H1 (cell line): ENCODE data around the gene XRN2. TPM values are rescaled to one million over a fixed set of nuclear protein-coding genes. Genes with fewer than 3 reads are reported as not detected.

Experiments used
- CTCF ChIA-PET: fragments of 300-600 bp; sonication (Branson Sonifier 250); formaldehyde crosslinking; loops from one replicate; lab custom pipeline; 2021; ENCODE audit not compliant: partially characterized antibody; lab: Charles Lee
- POLR2A ChIA-PET: fragments of 300-600 bp; sonication (Branson Sonifier 250); formaldehyde crosslinking; loops from one replicate; lab custom pipeline; 2021; ENCODE audit warnings: inconsistent platforms; ENCODE audit not compliant: partially characterized antibody; lab: Charles Lee
- DNase-seq, 2 experiments: peaks; one replicate each; pipeline versions ENCODE4 v3.0.0 to v3.0.0-alpha.2; 2010 to 2022; ENCODE audit warnings: low spot score in 2 of 2, low read depth in 1 of 2, mixed read lengths in 1 of 2
- FAIRE-seq: peaks from 2 replicates; lab custom pipeline; 2011; peaks lifted over from hg19 to GRCh38; lab: Jason Lieb, UNC
- H2AFZ ChIP-seq: 2 replicates; pipeline ENCODE4 v1.8.1; 2012; ENCODE audit warnings: low read length, inconsistent platforms
- H2AK5ac ChIP-seq: 2 replicates; pipeline ENCODE4 v1.6.1; 2013; ENCODE audit warnings: low read depth, low read length
- H2BK120ac ChIP-seq: replicated peaks from 2 replicates; pipeline ENCODE3; 2013; ENCODE audit warnings: low read depth, low read length, inconsistent platforms
- H2BK12ac ChIP-seq: 2 replicates; pipeline ENCODE4 v1.6.1; 2013; ENCODE audit warnings: low read depth, low read length
- H2BK15ac ChIP-seq: 2 replicates; pipeline ENCODE4 v1.6.1; 2013; ENCODE audit warnings: low read length
- H2BK20ac ChIP-seq: 2 replicates; pipeline ENCODE4 v1.6.1; 2013; ENCODE audit warnings: low read length
- H2BK5ac ChIP-seq: 2 replicates; pipeline ENCODE4 v1.6.1; 2013; ENCODE audit warnings: low read depth, low read length
- H3K14ac ChIP-seq: 2 replicates; pipeline ENCODE4 v1.6.1; 2013; ENCODE audit warnings: inconsistent platforms; ENCODE audit not compliant: insufficient read length
- H3K18ac ChIP-seq: 2 replicates; pipeline ENCODE4 v1.6.1; 2013; ENCODE audit warnings: low read length; ENCODE audit errors: extremely low read depth
- H3K23ac ChIP-seq: 2 replicates; pipeline ENCODE4 v1.6.1; 2013; ENCODE audit warnings: inconsistent platforms; ENCODE audit not compliant: insufficient read length
- H3K23me2 ChIP-seq: 2 replicates; pipeline ENCODE4 v1.6.1; 2013; ENCODE audit warnings: low read depth, low read length
- H3K27ac ChIP-seq: 2 replicates; pipeline ENCODE4 v1.6.1; 2011; ENCODE audit warnings: low read depth, low read length, inconsistent platforms
- H3K27me3 ChIP-seq, 4 experiments: replicated peaks in 1 of 4; 1 replicate in 1 of 4; 2 replicates in 3 of 4; pipeline versions ENCODE4 v1.6.1 to v1.8.1; 2011 to 2013; ENCODE audit warnings: low read length in 3 of 4, mild to moderate bottlenecking in 3 of 4, inconsistent platforms in 2 of 4, mixed read lengths in 2 of 4, moderate library complexity in 1 of 4; ENCODE audit not compliant: control insufficient read depth in 3 of 4, insufficient read depth in 3 of 4; ENCODE audit errors: extremely low read depth in 1 of 4
- H3K36me3 ChIP-seq, 4 experiments: 2 replicates each; pipeline versions ENCODE4 v1.6.1 to v1.8.1; 2011 to 2013; ENCODE audit warnings: mild to moderate bottlenecking in 4 of 4, low read length in 3 of 4, moderate library complexity in 2 of 4, control low read depth in 1 of 4, inconsistent platforms in 1 of 4; ENCODE audit not compliant: insufficient read depth in 4 of 4, control insufficient read depth in 2 of 4
- H3K4ac ChIP-seq: replicated peaks from 2 replicates; pipeline ENCODE3; 2013; ENCODE audit warnings: low read length, low read depth, mixed read lengths, inconsistent platforms; ENCODE audit not compliant: insufficient read length
- H3K4me1 ChIP-seq, 4 experiments: replicated peaks in 1 of 4; 1 replicate in 1 of 4; 2 replicates in 3 of 4; pipeline versions ENCODE4 v1.6.1 to v1.8.1; 2011 to 2013; ENCODE audit warnings: low read length in 3 of 4, inconsistent platforms in 2 of 4, mixed read lengths in 1 of 4; ENCODE audit not compliant: insufficient read depth in 4 of 4, control insufficient read depth in 3 of 4
- H3K4me2 ChIP-seq, 2 experiments: 2 replicates each; pipeline versions ENCODE4 v1.6.1 to v1.8.1; 2011 to 2013; ENCODE audit warnings: low read depth in 2 of 2, low read length in 2 of 2, control low read depth in 1 of 2, inconsistent platforms in 1 of 2, mild to moderate bottlenecking in 1 of 2; ENCODE audit not compliant: insufficient read depth in 1 of 2
- H3K4me3 ChIP-seq, 4 experiments: fragments of 200-600, 300-600 bp in 1 of 4; sonication (generic), shearing (Covaris generic), sonication (Bioruptor Twin) in 1 of 4; 2 replicates each; pipeline versions ENCODE4 v1.5.1 to v1.8.1; 2011 to 2016; ENCODE audit warnings: low read length in 4 of 4, low read depth in 3 of 4, control low read depth in 2 of 4, inconsistent platforms in 2 of 4, mild to moderate bottlenecking in 2 of 4, mixed read lengths in 1 of 4, moderate library complexity in 1 of 4; ENCODE audit not compliant: insufficient read depth in 2 of 4; ENCODE audit errors: extremely low read depth in 1 of 4
- H3K56ac ChIP-seq: replicated peaks from 2 replicates; pipeline ENCODE3; 2013; ENCODE audit warnings: low read depth, mild to moderate bottlenecking, mixed read lengths, low read length, inconsistent platforms; ENCODE audit not compliant: insufficient read length
- H3K79me1 ChIP-seq: 2 replicates; pipeline ENCODE4 v1.6.1; 2013; ENCODE audit warnings: low read depth, low read length, control low read depth
- H3K79me2 ChIP-seq, 2 experiments: 2 replicates each; pipeline versions ENCODE4 v1.6.1 to v1.8.1; 2012 to 2013; ENCODE audit warnings: low read length in 2 of 2, mild to moderate bottlenecking in 2 of 2, inconsistent platforms in 1 of 2; ENCODE audit not compliant: insufficient read depth in 2 of 2, control insufficient read depth in 1 of 2
- H3K9ac ChIP-seq, 4 experiments: replicated peaks in 1 of 4; 1 replicate in 1 of 4; 2 replicates in 3 of 4; pipeline versions ENCODE4 v1.6.1 to v1.8.1; 2011 to 2013; ENCODE audit warnings: low read depth in 3 of 4, low read length in 3 of 4, control low read depth in 2 of 4, mild to moderate bottlenecking in 2 of 4, moderate library complexity in 2 of 4, inconsistent platforms in 1 of 4; ENCODE audit errors: extremely low read depth in 1 of 4
- H3K9me3 ChIP-seq, 2 experiments: 2 replicates each; pipeline versions ENCODE4 v1.6.1 to v1.8.1; 2012 to 2013; ENCODE audit warnings: mild to moderate bottlenecking in 2 of 2, moderate library complexity in 2 of 2, control low read depth in 1 of 2, inconsistent platforms in 1 of 2, low read depth in 1 of 2, low read length in 1 of 2, mixed read lengths in 1 of 2; ENCODE audit not compliant: insufficient read depth in 2 of 2
- H4K20me1 ChIP-seq, 2 experiments: replicated peaks in 1 of 2; 2 replicates each; pipeline versions ENCODE3 to v1.8.1; 2011 to 2013; ENCODE audit warnings: inconsistent platforms in 2 of 2, low read length in 2 of 2, mild to moderate bottlenecking in 1 of 2; ENCODE audit not compliant: insufficient read depth in 2 of 2, control insufficient read depth in 1 of 2
- H4K5ac ChIP-seq: 2 replicates; pipeline ENCODE4 v1.6.1; 2013; ENCODE audit warnings: low read length, low read depth, mixed read lengths, inconsistent platforms; ENCODE audit not compliant: insufficient read length
- H4K8ac ChIP-seq: 2 replicates; pipeline ENCODE4 v1.8.0; 2013; ENCODE audit warnings: mild to moderate bottlenecking, moderate library complexity, low read length, inconsistent platforms; ENCODE audit not compliant: insufficient read depth; ENCODE audit errors: extremely low read depth
- H4K91ac ChIP-seq: replicated peaks from 2 replicates; pipeline ENCODE3; 2013; ENCODE audit warnings: low read length, mixed read lengths, inconsistent platforms; ENCODE audit not compliant: insufficient read length
- BACH1 ChIP-seq: IDR thresholded peaks from 2 replicates; pipeline ENCODE4 v1.6.1; 2012; ENCODE audit warnings: low read length, improper control_type of control experiment
- CTBP2 ChIP-seq: IDR thresholded peaks from 2 replicates; pipeline ENCODE4 v1.7.0; 2011; ENCODE audit warnings: borderline replicate concordance, mild to moderate bottlenecking, moderate library complexity, mixed read lengths, low read length; ENCODE audit not compliant: insufficient read depth, insufficient read length
- FOSL1 ChIP-seq: IDR thresholded peaks from 2 replicates; pipeline ENCODE4 v1.6.1; 2011; ENCODE audit warnings: mild to moderate bottlenecking, low read depth, low read length, moderate library complexity; ENCODE audit not compliant: insufficient read depth
- GABPA ChIP-seq: IDR thresholded peaks from 2 replicates; pipeline ENCODE4 v1.6.1; 2011; ENCODE audit warnings: mild to moderate bottlenecking, low read length, moderate library complexity, borderline replicate concordance; ENCODE audit not compliant: insufficient read depth
- JUN ChIP-seq: IDR thresholded peaks from 2 replicates; pipeline ENCODE4 v1.6.1; 2011; ENCODE audit warnings: low read depth, mild to moderate bottlenecking, improper control_type of control experiment, low read length
- KDM4A ChIP-seq: IDR thresholded peaks from one replicate; pipeline ENCODE4 v1.7.1; 2012; ENCODE audit warnings: low read depth, mild to moderate bottlenecking, moderate library complexity, low read length, inconsistent platforms; ENCODE audit not compliant: severe bottlenecking
- MAFK ChIP-seq: IDR thresholded peaks from 2 replicates; pipeline ENCODE4 v1.6.1; 2012; ENCODE audit warnings: low read depth, mild to moderate bottlenecking, improper control_type of control experiment, low read length
- PHF8 ChIP-seq: fragments of 200-600 bp; sonication (generic); conservative IDR thresholded peaks from 2 replicates; pipeline ENCODE4 v1.7.1; 2012; ENCODE audit warnings: low read depth, mild to moderate bottlenecking, inconsistent platforms, low read length, moderate library complexity
- RBBP5 ChIP-seq: IDR thresholded peaks from 2 replicates; pipeline ENCODE4 v1.7.1; 2012; ENCODE audit warnings: low read depth, mild to moderate bottlenecking, inconsistent platforms, low read length, moderate library complexity, borderline replicate concordance
- SP1 ChIP-seq: IDR thresholded peaks from 2 replicates; pipeline ENCODE4 v1.6.1; 2011; ENCODE audit warnings: low read depth, low read length
- SP2 ChIP-seq: IDR thresholded peaks from 2 replicates; pipeline ENCODE4 v1.6.1; 2012; ENCODE audit warnings: mild to moderate bottlenecking, low read length, inconsistent platforms
- TBP ChIP-seq: IDR thresholded peaks from 2 replicates; pipeline ENCODE4 v1.6.1; 2011; ENCODE audit warnings: low read depth, low read length, improper control_type of control experiment
- YY1 ChIP-seq: IDR thresholded peaks from 2 replicates; pipeline ENCODE4 v1.6.1; 2011; ENCODE audit warnings: low read depth, mild to moderate bottlenecking, low read length
- WGBS, 2 experiments: shearing (Covaris generic) in 1 of 2; methylation state at CpG; one replicate each; pipeline versions ENCODE4 v1.1.6 to v1.1.7; 2013 to 2015; ENCODE audit warnings: low lambda C conversion rate in 2 of 2, mixed read lengths in 2 of 2, inconsistent platforms in 1 of 2, low coverage in 1 of 2, missing lambda C conversion rate in 1 of 2; ENCODE audit not compliant: insufficient replicate concordance in 2 of 2, insufficient coverage in 1 of 2, insufficient read length in 1 of 2; ENCODE audit errors: extremely low coverage in 1 of 2, missing lambda C conversion rate in 1 of 2; 5-methylcytosine and 5-hydroxymethylcytosine counted together
- polyA plus RNA-seq, 7 experiments: library from polyadenylated mRNA; depleted of rRNA in 3 of 7; stranded (reverse) in 5 of 7; unstranded in 2 of 7; fragments of >200 nt in 5 of 7; fragments of 200-250 nt in 2 of 7; gene quantifications; 1 replicate in 5 of 7; 2 replicates in 1 of 7; 4 replicates in 1 of 7; pipeline versions ENCODE4 v1.2.1 to v1.2.3, GENCODE V29; 2011 to 2013; ENCODE audit warnings: missing spikeins in 2 of 7, mixed read lengths in 2 of 7
- total RNA-seq: library from RNA; stranded (reverse); fragmentation: NEBNext Ultra II Directional; extraction: Animal tissue kit (Norgen Biotek cat#: 25700); gene quantifications from 2 replicates; pipeline ENCODE4 v1.2.1, GENCODE V29; 2021
- TF ChIP-seq, protein P1 (sequence below): IDR thresholded peaks from 2 replicates; pipeline ENCODE4 v1.6.1; 2011; ENCODE audit warnings: low read length, improper control_type of control experiment

The XRN2 gene
- total and polyA plus RNA-seq, 2 of the 8 experiments (the other 6 are each of a cell fraction or from before 2014, with no cell fraction given) = 60.3 to 139 TPM

GRCh38 chr20:21377701-21378100, 74.6 kb downstream of the XRN2 start:
- no peaks in the 10 kb centered on the region for H3K27me3 ChIP-seq
- no peak overlapping the region for H3K9ac ChIP-seq
- H3K27ac ChIP-seq = no peak overlapping the region
- no peak overlapping the region; the same call in 1 of the 2 replicates for H4K8ac ChIP-seq
- H4K91ac ChIP-seq = no peak overlapping the region
- WGBS, 2 experiments = 87% methylated on average over 9 of the region's 9 CpGs; no CpG with 5 or more reads in 1 of the 2 experiments
- H3K23me2 ChIP-seq = no peaks in the 10 kb centered on the region
- no peak overlapping the region for H2AK5ac ChIP-seq
- H2BK15ac ChIP-seq = no peak overlapping the region
- no peak for FAIRE-seq
- H3K23ac ChIP-seq = no peak overlapping the region
- ChIA-PET POLR2A (no interaction called here), CTCF (no interaction called here)
- H3K4me1 ChIP-seq = no peaks in the 10 kb centered on the region
- no peak for DNase-seq
- H4K20me1 ChIP-seq = peaks cover 5 to 10% of the 10 kb centered on the region in 2 experiments
- no peak overlapping the region for H3K14ac ChIP-seq
- H3K56ac ChIP-seq = no peak overlapping the region
- H3K9me3 ChIP-seq = no peaks in the 10 kb centered on the region
- no peak overlapping the region for H2BK12ac ChIP-seq
- no peak overlapping the region for H3K18ac ChIP-seq
- H3K4me2 ChIP-seq = no peak overlapping the region
- H2BK5ac ChIP-seq = no peak overlapping the region
- H3K36me3 ChIP-seq = peaks cover 0 to 20% (median 3%) of the 10 kb centered on the region in 4 experiments; a peak in 4 of 8 replicates
- peaks cover 6% of the 10 kb centered on the region; the same call in 1 of the 2 replicates for H3K79me1 ChIP-seq
- H2BK20ac ChIP-seq = no peak overlapping the region
- no peak overlapping the region for H2AFZ ChIP-seq
- H4K5ac ChIP-seq = no peak overlapping the region
- H3K79me2 ChIP-seq = peaks cover 0 to 56% of the 10 kb centered on the region in 2 experiments; a peak in 2 of 4 replicates
- H2BK120ac ChIP-seq = no peak overlapping the region
- H3K4me3 ChIP-seq = no peak overlapping the region
- no peak overlapping the region for H3K4ac ChIP-seq
- no peak for TF ChIP-seq TBP
- TF ChIP-seq FOSL1 = no peak
- no peak for TF ChIP-seq MAFK
- no peak for TF ChIP-seq JUN
- TF ChIP-seq CTBP2 = no peak
- no peak for TF ChIP-seq PHF8
- TF ChIP-seq SP2 = no peak
- no peak for TF ChIP-seq KDM4A
- no peak for TF ChIP-seq SP1
- TF ChIP-seq YY1 = no peak
- TF ChIP-seq, protein P1, sequence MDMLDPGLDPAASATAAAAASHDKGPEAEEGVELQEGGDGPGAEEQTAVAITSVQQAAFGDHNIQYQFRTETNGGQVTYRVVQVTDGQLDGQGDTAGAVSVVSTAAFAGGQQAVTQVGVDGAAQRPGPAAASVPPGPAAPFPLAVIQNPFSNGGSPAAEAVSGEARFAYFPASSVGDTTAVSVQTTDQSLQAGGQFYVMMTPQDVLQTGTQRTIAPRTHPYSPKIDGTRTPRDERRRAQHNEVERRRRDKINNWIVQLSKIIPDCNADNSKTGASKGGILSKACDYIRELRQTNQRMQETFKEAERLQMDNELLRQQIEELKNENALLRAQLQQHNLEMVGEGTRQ = no peak
- no peak for TF ChIP-seq BACH1
- no peak for TF ChIP-seq RBBP5
- no peak for TF ChIP-seq GABPA
